IMR-90 (cell line): ENCODE data around the gene KIAA0513.

Source experiments
- BHLHE40 ChIP-seq: fragments of 150-350 bp; IDR thresholded peaks from 2 replicates; pipeline ENCODE4 v1.6.1; 2016; ENCODE audit warnings: mild to moderate bottlenecking, low read depth, low read length
- CHD1 ChIP-seq: IDR thresholded peaks from 2 replicates; pipeline ENCODE4 v1.6.1; 2012; ENCODE audit warnings: low read depth, low read length, improper control_type of control experiment
- FOS ChIP-seq: fragments of 150-350 bp; IDR thresholded peaks from 2 replicates; pipeline ENCODE4 v1.6.1; 2016; ENCODE audit warnings: low read depth, low read length
- MAFK ChIP-seq: IDR thresholded peaks from 2 replicates; pipeline ENCODE4 v1.6.1; 2012; ENCODE audit warnings: low read depth, low read length, improper control_type of control experiment
- MAZ ChIP-seq: IDR thresholded peaks from 2 replicates; pipeline ENCODE4 v1.6.1; 2012; ENCODE audit warnings: low read depth, mild to moderate bottlenecking, low read length, improper control_type of control experiment, moderate library complexity, borderline replicate concordance
- MXI1 ChIP-seq: IDR thresholded peaks from 2 replicates; pipeline ENCODE4 v1.6.1; 2012; ENCODE audit warnings: low read depth, mild to moderate bottlenecking, low read length, moderate library complexity, borderline replicate concordance
- POLR2A ChIP-seq: IDR thresholded peaks from 2 replicates; pipeline ENCODE4 v1.6.1; 2012; ENCODE audit warnings: mild to moderate bottlenecking, low read depth, low read length
- RAD21 ChIP-seq: IDR thresholded peaks from 2 replicates; pipeline ENCODE4 v1.6.1; 2012; ENCODE audit warnings: low read length, improper control_type of control experiment
- SMC3 ChIP-seq: fragments of 150-350 bp; IDR thresholded peaks from 2 replicates; pipeline ENCODE4 v1.6.1; 2016; ENCODE audit warnings: low read depth, mild to moderate bottlenecking, antibody characterized with exemption, low read length, moderate library complexity
- TF ChIP-seq, protein P1 (sequence below): conservative IDR thresholded peaks from 2 replicates; pipeline ENCODE4 v1.5.1; 2012; ENCODE audit warnings: mild to moderate bottlenecking, low read depth, low read length, improper control_type of control experiment
- TF ChIP-seq, protein P2 (sequence below): fragments of 150-350 bp; IDR thresholded peaks from 2 replicates; pipeline ENCODE4 v1.6.1; 2017; ENCODE audit warnings: mild to moderate bottlenecking, antibody characterized with exemption, low read length, low read depth
- TF ChIP-seq, protein P3 (sequence below): fragments of 150-350 bp; IDR thresholded peaks from 2 replicates; pipeline ENCODE4 v1.6.1; 2016; ENCODE audit warnings: low read depth, mild to moderate bottlenecking, low read length, moderate library complexity, borderline replicate concordance

DNA sequence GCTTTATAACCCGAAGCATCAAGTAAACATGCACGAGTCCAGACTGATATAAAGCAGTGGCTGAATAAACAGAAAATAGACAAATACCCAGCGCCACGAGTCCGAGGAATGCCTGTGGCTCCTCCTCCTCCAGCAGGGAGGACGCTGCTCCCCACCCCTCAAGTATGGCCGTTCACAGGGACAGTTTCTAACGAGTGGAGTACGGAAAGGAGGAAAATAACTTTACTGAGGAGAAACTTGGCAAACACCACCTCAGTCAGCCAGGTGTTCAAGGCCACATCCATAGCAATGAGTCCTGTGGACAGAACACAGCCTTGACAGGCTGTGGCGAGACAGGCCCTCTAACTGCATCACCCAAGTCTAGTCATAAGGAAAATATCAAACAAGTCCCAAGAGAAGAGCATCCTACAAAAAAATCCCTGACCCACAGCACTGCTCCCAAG is 25.5 kb upstream of the KIAA0513 start:
- no peak for TF ChIP-seq SMC3
- no peak for TF ChIP-seq POLR2A
- TF ChIP-seq MXI1: no peak
- TF ChIP-seq, protein P1, sequence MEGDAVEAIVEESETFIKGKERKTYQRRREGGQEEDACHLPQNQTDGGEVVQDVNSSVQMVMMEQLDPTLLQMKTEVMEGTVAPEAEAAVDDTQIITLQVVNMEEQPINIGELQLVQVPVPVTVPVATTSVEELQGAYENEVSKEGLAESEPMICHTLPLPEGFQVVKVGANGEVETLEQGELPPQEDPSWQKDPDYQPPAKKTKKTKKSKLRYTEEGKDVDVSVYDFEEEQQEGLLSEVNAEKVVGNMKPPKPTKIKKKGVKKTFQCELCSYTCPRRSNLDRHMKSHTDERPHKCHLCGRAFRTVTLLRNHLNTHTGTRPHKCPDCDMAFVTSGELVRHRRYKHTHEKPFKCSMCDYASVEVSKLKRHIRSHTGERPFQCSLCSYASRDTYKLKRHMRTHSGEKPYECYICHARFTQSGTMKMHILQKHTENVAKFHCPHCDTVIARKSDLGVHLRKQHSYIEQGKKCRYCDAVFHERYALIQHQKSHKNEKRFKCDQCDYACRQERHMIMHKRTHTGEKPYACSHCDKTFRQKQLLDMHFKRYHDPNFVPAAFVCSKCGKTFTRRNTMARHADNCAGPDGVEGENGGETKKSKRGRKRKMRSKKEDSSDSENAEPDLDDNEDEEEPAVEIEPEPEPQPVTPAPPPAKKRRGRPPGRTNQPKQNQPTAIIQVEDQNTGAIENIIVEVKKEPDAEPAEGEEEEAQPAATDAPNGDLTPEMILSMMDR: no peak
- no peak for TF ChIP-seq FOS
- TF ChIP-seq CHD1: no peak
- no peak for TF ChIP-seq BHLHE40
- no peak for TF ChIP-seq RAD21
- no peak for TF ChIP-seq MAFK
- TF ChIP-seq, protein P2, sequence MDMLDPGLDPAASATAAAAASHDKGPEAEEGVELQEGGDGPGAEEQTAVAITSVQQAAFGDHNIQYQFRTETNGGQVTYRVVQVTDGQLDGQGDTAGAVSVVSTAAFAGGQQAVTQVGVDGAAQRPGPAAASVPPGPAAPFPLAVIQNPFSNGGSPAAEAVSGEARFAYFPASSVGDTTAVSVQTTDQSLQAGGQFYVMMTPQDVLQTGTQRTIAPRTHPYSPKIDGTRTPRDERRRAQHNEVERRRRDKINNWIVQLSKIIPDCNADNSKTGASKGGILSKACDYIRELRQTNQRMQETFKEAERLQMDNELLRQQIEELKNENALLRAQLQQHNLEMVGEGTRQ: no peak
- TF ChIP-seq, protein P3, sequence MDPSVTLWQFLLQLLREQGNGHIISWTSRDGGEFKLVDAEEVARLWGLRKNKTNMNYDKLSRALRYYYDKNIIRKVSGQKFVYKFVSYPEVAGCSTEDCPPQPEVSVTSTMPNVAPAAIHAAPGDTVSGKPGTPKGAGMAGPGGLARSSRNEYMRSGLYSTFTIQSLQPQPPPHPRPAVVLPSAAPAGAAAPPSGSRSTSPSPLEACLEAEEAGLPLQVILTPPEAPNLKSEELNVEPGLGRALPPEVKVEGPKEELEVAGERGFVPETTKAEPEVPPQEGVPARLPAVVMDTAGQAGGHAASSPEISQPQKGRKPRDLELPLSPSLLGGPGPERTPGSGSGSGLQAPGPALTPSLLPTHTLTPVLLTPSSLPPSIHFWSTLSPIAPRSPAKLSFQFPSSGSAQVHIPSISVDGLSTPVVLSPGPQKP: no peak
- TF ChIP-seq MAZ: no peak
